Activated CD4-positive, alpha-beta memory T cell treated with anti-CD3 and anti-CD28 coated beads, Interleukin-2, amount 10 ng/mL, durations not matched to agents 7 days and 5 days (primary cell): Measurements from ENCODE around the gene MGAT4B. TPM values are rescaled to one million over a fixed set of nuclear protein-coding genes. Genes with fewer than 3 reads are reported as not detected.
A peak's percentile ranks its signal among the peaks of the same experiment; 100 is the strongest.
"Not testable (repeated sequence)": the region's sequence is repeated elsewhere in the genome, so short reads cannot be mapped to it uniquely, and the experiment has no call there.

Experiments used
- CTCF ChIA-PET: fragments of 350-600 bp; sonication (Branson Sonifier 250); formaldehyde crosslinking; loops from one replicate; lab custom pipeline; 2021; ENCODE audit warnings: antibody characterized with exemption, inconsistent platforms; lab: Charles Lee
- POLR2A ChIA-PET: fragments of 350-600 bp; sonication (Branson Sonifier 250); formaldehyde crosslinking; loops from one replicate; lab custom pipeline; 2021; ENCODE audit warnings: antibody characterized with exemption; lab: Charles Lee
- DNase-seq: peaks from one replicate; pipeline ENCODE4 v3.0.0-alpha.2; 2020
- H3K27ac Mint-ChIP-seq: one replicate; pipeline ENCODE4 v1.8.0; 2021; ENCODE audit warnings: mild to moderate bottlenecking, mixed read lengths
- H3K27me3 Mint-ChIP-seq: one replicate; pipeline ENCODE4 v1.8.0; 2021; ENCODE audit warnings: mixed read lengths
- H3K36me3 Mint-ChIP-seq: one replicate; pipeline ENCODE4 v1.8.0; 2021; ENCODE audit warnings: low read depth, mixed read lengths
- H3K4me1 Mint-ChIP-seq: one replicate; pipeline ENCODE4 v1.8.0; 2021; ENCODE audit warnings: mixed read lengths
- H3K4me3 Mint-ChIP-seq: one replicate; pipeline ENCODE4 v1.8.0; 2021; ENCODE audit warnings: mild to moderate bottlenecking, mixed read lengths
- H3K9me3 Mint-ChIP-seq: one replicate; pipeline ENCODE4 v1.8.0; 2021; ENCODE audit warnings: mixed read lengths
- total RNA-seq, 2 experiments: library from RNA; stranded (reverse); gene quantifications; one replicate each; pipeline ENCODE4 v1.2.3, GENCODE V29; 2021

MGAT4B gene
- total RNA-seq, 2 experiments from 2014 or later = 94.8 to 95.7 TPM

DNA sequence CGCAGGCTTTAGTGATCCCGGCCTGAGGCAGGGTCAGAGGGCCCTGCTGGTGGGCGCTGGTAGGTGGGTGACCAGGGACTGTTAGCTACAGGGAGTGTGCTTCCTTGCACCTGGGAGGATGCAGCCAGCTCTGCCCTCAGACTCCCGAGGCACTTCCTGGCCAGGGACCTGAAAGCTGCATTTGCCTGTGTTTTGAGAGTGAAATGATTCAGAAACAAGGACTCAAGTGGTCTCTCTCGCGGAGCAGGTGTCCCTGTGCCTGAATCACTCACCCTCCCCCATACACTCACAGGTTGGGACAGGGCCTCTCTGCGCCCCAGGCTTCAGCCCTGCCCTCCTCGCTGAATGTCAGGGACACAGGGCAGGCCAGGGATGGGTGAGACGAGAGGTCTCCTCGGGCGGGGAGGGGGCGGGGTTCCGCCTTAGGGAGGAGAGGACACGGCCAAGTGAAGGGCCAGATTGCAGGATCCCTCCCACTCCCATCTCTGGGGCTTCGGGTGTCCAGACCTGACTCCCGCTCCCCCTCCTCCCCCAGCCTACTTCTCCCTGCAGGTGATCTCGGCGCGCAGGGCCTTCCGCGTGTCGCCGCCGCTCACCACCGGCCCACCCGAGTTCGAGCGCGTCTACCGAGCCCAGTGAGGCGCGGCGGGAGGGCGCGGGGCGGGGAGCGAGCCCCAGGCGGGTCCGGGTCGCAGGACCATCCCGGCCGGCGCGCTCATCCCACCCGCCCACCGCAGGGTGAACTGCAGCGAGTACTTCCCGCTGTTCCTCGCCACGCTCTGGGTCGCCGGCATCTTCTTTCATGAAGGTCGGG is 11.4 kb downstream of the MGAT4B start:
- Mint-ChIP-seq H3K9me3 (no peaks in the 10 kb centered on the region), H3K27me3 (no peaks in the 10 kb centered on the region), H3K36me3 (peaks cover 18% of the 10 kb centered on the region), H3K27ac (no peak overlapping the region), H3K4me3 (peak overlapping the region; percentile 59), H3K4me1 (peaks cover 26% of the 10 kb centered on the region)
- CTCF ChIA-PET = interaction anchor here (0.5 to 3.2 kb wide), 8 partner anchors 11 to 135 kb away, joined by 3 to 14 read pairs (median 4); no protein-coding TSS in a partner anchor
- POLR2A ChIA-PET = interaction anchor here (0.8 to 5.8 kb wide), 9 partner anchors 9 to 171 kb away, joined by 3 to 37 read pairs (median 4); partner anchors contain the start of genes CANX, MGAT4B and SQSTM1
- no peak for DNase-seq

DNA sequence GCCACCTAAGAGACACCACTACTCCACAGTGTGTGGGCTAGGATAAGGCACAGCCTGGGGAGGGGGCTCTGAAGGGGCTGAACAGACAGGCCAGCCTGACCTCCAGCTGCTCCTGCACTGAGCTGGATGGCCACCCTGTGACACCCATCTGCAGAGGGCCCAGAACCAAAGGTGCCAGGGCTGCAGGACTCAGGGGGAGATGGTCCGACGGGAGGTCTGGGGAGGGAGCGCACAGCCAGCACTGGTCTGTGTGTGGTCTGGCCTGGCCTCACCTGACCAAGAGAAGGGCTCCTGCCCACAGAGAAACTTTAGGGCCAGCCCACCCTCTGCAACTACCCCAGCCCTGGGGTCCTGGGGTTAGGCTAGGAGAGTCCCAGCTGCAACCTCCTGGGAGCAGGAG is 12.1 kb downstream of the MGAT4B start:
- peaks cover 14% of the 10 kb centered on the region for H3K36me3 Mint-ChIP-seq
- peaks cover 26% of the 10 kb centered on the region for H3K4me1 Mint-ChIP-seq
- no peaks in the 10 kb centered on the region for H3K27me3 Mint-ChIP-seq
- CTCF ChIA-PET = interaction anchor here (1.2 to 3.2 kb wide), 3 partner anchors 11 to 32 kb away, joined by 3 to 14 read pairs (median 5); no protein-coding TSS in a partner anchor
- no peaks in the 10 kb centered on the region for H3K9me3 Mint-ChIP-seq
- POLR2A ChIA-PET = interaction anchor here (0.8 to 5.8 kb wide), 9 partner anchors 8 to 171 kb away, joined by 3 to 37 read pairs (median 4); partner anchors contain the start of genes CANX, HNRNPH1 and MGAT4B
- DNase-seq = no peak
- H3K27ac Mint-ChIP-seq = no peak overlapping the region
- H3K4me3 Mint-ChIP-seq = peak overlapping the region; percentile 59

DNA sequence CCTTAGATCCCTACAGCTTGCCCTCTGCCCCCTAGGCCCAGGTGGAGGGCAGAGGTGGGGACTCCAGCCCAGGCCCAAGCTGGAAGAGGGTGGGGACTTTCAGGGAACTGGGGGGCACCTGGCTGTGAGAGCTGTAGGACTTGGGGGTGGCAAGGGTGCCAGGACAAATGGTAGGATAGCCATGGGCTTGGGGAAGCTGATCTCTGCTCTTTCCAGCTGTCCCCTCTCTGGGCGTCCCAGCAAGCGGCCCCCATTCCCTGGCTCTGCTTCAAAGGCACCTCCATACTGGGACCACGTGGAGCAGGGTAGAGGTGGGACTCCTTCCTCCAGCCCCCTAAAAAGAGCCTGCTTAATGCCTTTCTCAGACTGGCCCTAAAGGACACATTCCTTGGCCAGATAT is 12.5 kb downstream of the MGAT4B start:
- Mint-ChIP-seq H3K4me3 (peak overlapping the region; percentile 39), H3K4me1 (peaks cover 26% of the 10 kb centered on the region), H3K36me3 (peaks cover 10% of the 10 kb centered on the region), H3K9me3 (no peaks in the 10 kb centered on the region), H3K27me3 (no peaks in the 10 kb centered on the region), H3K27ac (no peak overlapping the region)
- POLR2A ChIA-PET = interaction anchor here (0.8 to 5.8 kb wide), 6 partner anchors 12 to 170 kb away, joined by 3 to 37 read pairs (median 6); partner anchors contain the start of genes CANX, HNRNPH1 and MGAT4B
- DNase-seq = no peak
- CTCF ChIA-PET = interaction anchor here (1.2 to 3.2 kb wide), 3 partner anchors 8 to 32 kb away, joined by 3 to 14 read pairs (median 4); no protein-coding TSS in a partner anchor

DNA sequence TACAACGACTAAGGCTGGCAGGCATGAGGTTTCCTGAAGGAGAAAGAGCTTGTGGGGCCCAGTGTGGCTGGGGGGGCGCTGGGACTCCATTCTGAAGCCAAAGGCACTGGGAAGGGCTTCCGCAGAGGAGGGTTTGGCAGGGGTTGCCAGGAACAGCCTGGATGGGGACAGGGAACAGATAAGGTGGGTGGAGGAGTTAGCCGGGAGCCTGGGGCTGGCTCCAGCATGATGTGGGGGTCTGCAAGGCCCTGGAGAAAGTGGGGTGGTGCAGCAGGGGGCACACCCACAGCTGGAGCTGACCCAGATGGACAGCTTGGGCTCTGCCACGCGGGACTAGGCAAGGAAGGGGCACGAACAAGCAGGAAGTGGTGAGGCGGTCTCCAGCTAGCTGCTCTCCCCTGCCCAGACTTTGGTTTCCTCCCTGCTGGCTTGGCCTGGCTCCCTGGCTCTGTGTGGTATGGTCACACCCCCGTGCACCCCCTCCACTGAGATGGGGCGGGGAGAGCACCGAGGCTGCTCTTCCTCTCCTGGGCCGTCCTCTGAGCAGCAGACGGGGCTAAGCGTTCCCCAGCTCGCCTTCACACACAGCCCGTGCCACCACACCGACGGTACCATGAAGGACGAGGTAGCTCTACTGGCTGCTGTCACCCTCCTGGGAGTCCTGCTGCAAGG is 13.1 kb downstream of the MGAT4B start, which contains the start of gene LTC4S:
TSS of gene LTC4S (plus strand) at position 519 of the 672 bp plus-strand sequence. CDS start at position 614, 95 bp downstream.
- CTCF ChIA-PET = interaction anchor here (1.5 to 3.2 kb wide), 2 partner anchors 8 to 31 kb away, joined by 4 to 14 read pairs; no protein-coding TSS in a partner anchor
- DNase-seq = peak; percentile 68
- H3K27me3 Mint-ChIP-seq = no peaks in the 10 kb centered on the region
- H3K36me3 Mint-ChIP-seq = peaks cover 10% of the 10 kb centered on the region
- no peak within 1 kb of the TSS for H3K27ac Mint-ChIP-seq
- peak within 1 kb of the TSS; percentile 59 for H3K4me3 Mint-ChIP-seq
- no peaks in the 10 kb centered on the region for H3K9me3 Mint-ChIP-seq
- POLR2A ChIA-PET = interaction anchor here (1.1 to 5.8 kb wide), 5 partner anchors 13 to 170 kb away, joined by 3 to 37 read pairs (median 7); partner anchors contain the start of genes HNRNPH1 and MGAT4B
- H3K4me1 Mint-ChIP-seq = peaks cover 26% of the 10 kb centered on the region

DNA sequence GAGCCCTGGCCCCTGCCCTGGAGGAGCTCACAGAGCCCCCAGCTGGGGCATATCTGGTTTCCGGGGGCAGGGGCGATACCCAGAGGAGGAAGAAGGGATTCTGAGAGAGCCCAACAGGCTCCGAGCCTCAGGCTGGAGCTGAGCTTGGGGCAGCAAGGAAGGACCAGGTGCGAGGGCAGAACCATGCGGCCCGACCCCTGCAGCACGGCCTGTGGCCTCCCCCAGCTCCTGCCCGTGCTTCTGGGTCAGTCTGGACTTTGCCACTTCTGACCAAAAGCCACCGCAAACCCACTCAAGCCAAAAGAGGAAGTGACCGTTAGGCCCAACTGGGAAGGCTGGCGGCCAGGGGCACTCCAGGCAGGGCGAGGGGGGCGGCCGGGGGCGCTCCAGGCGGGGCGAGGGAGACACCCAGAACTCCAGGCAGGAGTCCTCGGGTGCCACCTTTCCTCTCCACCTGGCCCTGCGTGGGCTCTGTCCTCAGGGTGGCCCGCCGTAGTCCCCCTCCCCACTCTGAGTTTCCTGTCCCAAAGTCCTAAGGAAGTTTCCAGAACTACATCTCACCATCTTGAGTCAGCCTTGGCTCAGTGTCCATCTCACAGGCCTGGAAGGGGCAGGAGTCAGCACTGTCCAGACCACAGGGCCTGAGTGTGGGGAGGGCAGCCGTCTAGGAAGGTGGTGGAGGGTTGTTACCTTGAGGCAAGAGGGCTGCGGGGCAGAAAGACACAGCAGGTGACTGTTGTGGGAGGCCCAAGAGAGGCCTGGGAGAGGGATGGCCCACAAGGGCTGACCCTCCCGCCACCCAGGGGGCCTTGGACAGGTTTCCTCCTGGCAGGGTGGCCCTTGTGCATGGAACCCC is 13.8 kb downstream of the MGAT4B start:
- Mint-ChIP-seq H3K4me1 (peaks cover 26% of the 10 kb centered on the region), H3K36me3 (peaks cover 10% of the 10 kb centered on the region), H3K9me3 (no peaks in the 10 kb centered on the region), H3K4me3 (no peak overlapping the region), H3K27me3 (no peaks in the 10 kb centered on the region), H3K27ac (no peak overlapping the region)
- DNase-seq = no peak
- ChIA-PET POLR2A (interaction anchor here (1.0 to 5.8 kb wide), 5 partner anchors 14 to 169 kb away, joined by 3 to 37 read pairs (median 7); partner anchors contain the start of genes HNRNPH1 and MGAT4B), CTCF (interaction anchor here (0.6 to 3.2 kb wide), 4 partner anchors 9 to 1687 kb away, joined by 3 to 14 read pairs (median 4); no protein-coding TSS in a partner anchor)

DNA sequence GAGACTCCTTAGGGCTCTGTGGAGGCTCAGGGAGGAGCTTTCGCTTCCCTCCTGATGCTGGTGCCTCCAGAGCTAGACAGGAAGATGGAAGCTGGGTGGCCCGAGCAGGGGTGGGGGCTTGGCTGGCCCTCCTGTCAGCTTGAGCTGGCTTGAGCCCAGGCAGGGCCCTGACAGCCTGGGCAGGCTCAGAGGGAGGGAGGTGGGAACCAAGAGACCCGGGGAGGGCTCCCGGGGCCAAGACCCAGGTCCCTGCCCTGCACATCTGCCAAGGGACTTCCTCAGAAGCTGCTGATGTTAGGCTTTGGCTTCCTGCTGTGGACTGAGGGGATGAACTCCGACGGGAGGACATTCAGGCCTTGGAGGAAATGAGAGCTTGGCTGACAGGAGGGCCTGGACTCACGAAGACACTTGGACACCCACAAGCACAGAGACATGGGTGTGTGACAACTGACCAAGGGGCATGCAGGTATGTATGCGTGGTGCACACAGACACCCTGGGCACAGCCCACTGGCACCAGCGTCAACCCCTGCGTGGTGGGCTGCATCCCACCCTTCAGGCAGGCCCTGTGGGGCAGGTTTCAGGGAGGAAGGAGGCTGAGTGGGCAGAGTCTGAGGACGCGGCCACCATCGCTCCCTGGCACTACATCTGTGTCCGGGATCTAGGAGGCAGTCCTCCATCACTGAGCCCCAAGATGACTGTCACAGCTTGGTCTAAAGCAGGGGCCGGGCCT is 14.6 kb downstream of the MGAT4B start:
- no peak overlapping the region for H3K4me3 Mint-ChIP-seq
- H3K27ac Mint-ChIP-seq = no peak overlapping the region
- H3K9me3 Mint-ChIP-seq = no peaks in the 10 kb centered on the region
- no peaks in the 10 kb centered on the region for H3K27me3 Mint-ChIP-seq
- H3K36me3 Mint-ChIP-seq = peaks cover 4% of the 10 kb centered on the region
- H3K4me1 Mint-ChIP-seq = peaks cover 26% of the 10 kb centered on the region
- POLR2A ChIA-PET = interaction anchor here (1.0 kb wide), 1 partner anchor 167 kb away, joined by 3 read pairs; no protein-coding TSS in a partner anchor
- no peak for DNase-seq
- CTCF ChIA-PET = interaction anchor here (0.6 to 3.2 kb wide), 4 partner anchors 10 to 1686 kb away, joined by 3 to 14 read pairs (median 3); no protein-coding TSS in a partner anchor

DNA sequence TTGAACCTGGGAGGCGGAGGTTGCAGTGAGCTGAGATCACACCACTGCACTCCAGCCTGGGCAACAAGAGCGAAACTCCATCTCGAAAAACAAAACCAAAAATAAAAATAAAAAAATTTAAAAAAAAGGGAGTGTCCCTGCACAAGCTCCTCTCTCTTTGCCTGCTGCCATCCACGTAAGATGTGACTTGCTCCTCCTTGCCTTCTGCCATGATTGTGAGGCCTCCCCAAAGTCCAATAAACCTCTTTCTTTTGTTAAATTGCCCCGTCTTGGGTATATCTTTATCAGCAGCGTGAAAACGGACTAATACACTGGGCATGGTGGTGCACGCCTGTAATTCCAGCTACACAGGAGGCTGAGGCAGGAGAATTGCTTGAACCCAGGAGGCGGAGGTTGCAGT is 17.4 kb downstream of the MGAT4B start:
- H3K9me3 Mint-ChIP-seq, DNase-seq, H3K4me3 Mint-ChIP-seq, H3K27me3 Mint-ChIP-seq, H3K27ac Mint-ChIP-seq, H3K36me3 Mint-ChIP-seq: not testable (repeated sequence)
- POLR2A ChIA-PET = interaction anchor here (1.4 kb wide), 1 partner anchor 12 kb away, joined by 4 read pairs; no protein-coding TSS in a partner anchor
- H3K4me1 Mint-ChIP-seq = peaks cover 16% of the 10 kb centered on the region
- CTCF ChIA-PET = interaction anchor here (1.1 kb wide), 1 partner anchor 26 kb away, joined by 3 read pairs; no protein-coding TSS in a partner anchor

DNA sequence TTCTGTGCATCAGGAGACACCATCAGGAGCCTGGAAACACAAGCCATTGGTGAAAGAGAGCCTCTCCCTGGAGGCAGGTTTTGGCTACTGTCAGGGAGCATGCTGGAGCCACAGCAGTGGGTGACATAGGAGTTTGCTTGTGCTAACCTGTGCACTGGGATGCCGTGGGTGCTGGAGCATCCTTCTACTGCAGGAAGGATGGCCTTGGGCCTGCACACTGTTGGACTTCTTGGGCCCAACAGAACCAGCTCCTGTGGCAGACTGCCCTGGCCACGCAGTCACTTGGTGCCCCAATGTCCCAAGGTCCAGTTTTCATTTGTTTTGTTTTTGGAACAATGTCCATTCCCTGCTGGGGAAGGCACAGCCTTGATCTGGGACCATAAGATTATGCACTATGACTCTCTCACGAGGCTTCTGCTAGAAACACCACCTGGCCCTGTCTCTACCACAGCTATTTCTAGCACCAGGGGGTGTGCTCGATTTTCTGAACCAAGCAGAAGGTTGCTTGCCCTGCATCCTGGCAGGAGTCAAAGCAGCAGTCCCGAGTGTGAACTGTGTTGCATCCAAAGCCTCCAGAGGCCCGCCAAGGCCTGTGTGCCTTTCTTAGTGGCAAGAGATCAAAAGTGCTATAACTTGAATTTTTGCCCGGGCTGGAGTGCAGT is 18.3 kb downstream of the MGAT4B start:
- Mint-ChIP-seq H3K4me3 (no peak overlapping the region), H3K9me3 (no peaks in the 10 kb centered on the region), H3K36me3 (no peaks in the 10 kb centered on the region), H3K4me1 (peaks cover 6% of the 10 kb centered on the region), H3K27ac (no peak overlapping the region), H3K27me3 (no peaks in the 10 kb centered on the region)
- DNase-seq = no peak
- CTCF ChIA-PET = interaction anchor here (1.1 kb wide), 1 partner anchor 25 kb away, joined by 3 read pairs; no protein-coding TSS in a partner anchor
- POLR2A ChIA-PET = interaction anchor here (1.4 kb wide), 1 partner anchor 11 kb away, joined by 4 read pairs; no protein-coding TSS in a partner anchor

DNA sequence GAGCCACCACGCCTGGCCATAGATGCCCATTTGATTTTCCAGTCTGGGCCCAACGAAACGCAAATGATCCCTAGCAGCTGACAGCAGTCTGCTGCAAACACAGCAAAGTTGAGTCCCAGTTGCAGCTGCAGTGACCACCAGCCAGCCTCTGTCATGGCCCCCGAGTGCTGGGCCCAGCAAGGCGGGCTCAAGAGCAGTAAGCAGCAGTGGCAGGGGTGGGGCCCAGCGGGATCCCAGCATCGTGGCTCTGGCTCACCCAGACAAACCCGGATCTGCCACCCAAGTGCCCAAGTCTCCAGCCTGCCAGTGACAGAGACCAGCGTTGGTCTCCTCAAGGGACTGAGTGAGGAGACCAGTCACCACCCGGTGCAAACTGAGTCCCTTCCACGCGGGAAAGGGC is 19.8 kb downstream of the MGAT4B start:
- Mint-ChIP-seq H3K4me1 (no peaks in the 10 kb centered on the region), H3K27me3 (no peaks in the 10 kb centered on the region), H3K27ac (no peak overlapping the region), H3K36me3 (no peaks in the 10 kb centered on the region), H3K9me3 (no peaks in the 10 kb centered on the region), H3K4me3 (no peak overlapping the region)
- POLR2A ChIA-PET = interaction anchor here (1.4 kb wide), 1 partner anchor 8 kb away, joined by 3 read pairs; no protein-coding TSS in a partner anchor
- CTCF ChIA-PET = no interaction called here
- no peak for DNase-seq

DNA sequence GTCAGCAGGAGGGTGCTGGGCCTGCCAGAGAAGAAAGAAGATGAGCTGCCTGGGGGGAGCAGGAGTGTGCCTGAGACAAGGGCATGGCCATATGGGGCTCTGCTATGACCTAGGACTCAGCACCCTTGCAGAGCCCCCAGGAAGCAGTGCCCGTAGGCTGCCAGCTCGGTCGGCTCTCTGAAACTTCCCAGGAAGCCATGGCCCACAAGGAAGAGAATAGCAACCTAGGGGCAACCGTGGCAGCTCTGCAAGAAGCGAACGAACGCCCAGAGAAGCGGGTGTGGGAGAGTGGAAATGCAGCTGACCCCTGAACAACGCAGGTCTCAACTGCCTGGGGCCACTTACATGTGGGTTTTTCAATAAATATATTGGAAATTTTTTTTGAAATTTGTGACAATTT is 23.5 kb downstream of the MGAT4B start:
- POLR2A ChIA-PET = interaction anchor here (1.6 kb wide), 1 partner anchor 13 kb away, joined by 4 read pairs; no protein-coding TSS in a partner anchor
- Mint-ChIP-seq H3K36me3 (peaks cover 4% of the 10 kb centered on the region), H3K4me3 (no peak overlapping the region), H3K27me3 (no peaks in the 10 kb centered on the region), H3K9me3 (no peaks in the 10 kb centered on the region), H3K4me1 (no peaks in the 10 kb centered on the region), H3K27ac (no peak overlapping the region)
- CTCF ChIA-PET = interaction anchor here (0.5 to 1.2 kb wide), 3 partner anchors 18 to 115 kb away, joined by 3 to 5 read pairs (median 3); no protein-coding TSS in a partner anchor
- no peak for DNase-seq
